Liver (tissue), 9 donors: Measurements from ENCODE around the gene EXOC2. TPM values are rescaled to one million over a fixed set of nuclear protein-coding genes. Genes with fewer than 3 reads are reported as not detected.

Experiments used
- DNase-seq: peaks from one replicate; pipeline ENCODE4 v3.0.0-alpha.2; 2017; ENCODE audit warnings: low spot score
- H3K27ac ChIP-seq, 2 donors: one replicate each; pipeline ENCODE4 v1.7.0; 2013; ENCODE audit warnings: inconsistent platforms in 2 of 2, low read length in 2 of 2, control low read depth in 1 of 2, low read depth in 1 of 2, mild to moderate bottlenecking in 1 of 2
- H3K27me3 ChIP-seq, 4 donors: one replicate each; pipeline versions ENCODE4 v1.6.1 to v1.7.0; 2013; ENCODE audit warnings: low read length in 3 of 4, inconsistent platforms in 1 of 4, mild to moderate bottlenecking in 1 of 4, moderate library complexity in 1 of 4; ENCODE audit not compliant: control insufficient read depth in 4 of 4, insufficient read depth in 4 of 4
- H3K36me3 ChIP-seq, 4 donors: one replicate each; pipeline versions ENCODE4 v1.6.1 to v1.7.0; 2013; ENCODE audit warnings: low read length in 3 of 4, mild to moderate bottlenecking in 3 of 4, low read depth in 1 of 4, moderate library complexity in 1 of 4; ENCODE audit not compliant: control insufficient read depth in 4 of 4, insufficient read depth in 3 of 4
- H3K4me1 ChIP-seq, 4 donors: one replicate each; pipeline versions ENCODE4 v1.6.1 to v1.7.0; 2013; ENCODE audit warnings: low read length in 3 of 4, mild to moderate bottlenecking in 3 of 4, moderate library complexity in 1 of 4; ENCODE audit not compliant: control insufficient read depth in 4 of 4, insufficient read depth in 4 of 4
- H3K4me3 ChIP-seq, 3 donors: one replicate each; pipeline versions ENCODE4 v1.6.1 to v1.7.0; 2013; ENCODE audit warnings: low read length in 3 of 3, control low read depth in 1 of 3, low read depth in 1 of 3, mild to moderate bottlenecking in 1 of 3
- H3K9ac ChIP-seq, 2 donors: one replicate each; pipeline ENCODE4 v1.7.0; 2013; ENCODE audit warnings: low read length in 2 of 2, mild to moderate bottlenecking in 2 of 2, moderate library complexity in 2 of 2, control low read depth in 1 of 2, low read depth in 1 of 2
- H3K9me3 ChIP-seq, 4 donors: one replicate each; pipeline versions ENCODE4 v1.6.1 to v1.7.0; 2013; ENCODE audit warnings: low read length in 3 of 4; ENCODE audit not compliant: control insufficient read depth in 4 of 4
- ATF3 ChIP-seq: IDR thresholded peaks from 2 replicates; pipeline ENCODE4 v1.6.1; 2016; ENCODE audit warnings: antibody characterized with exemption
- CTCF ChIP-seq: fragments of 150-350 bp; IDR thresholded peaks from 2 replicates; pipeline ENCODE4 v1.5.1; 2017; ENCODE audit warnings: improper control_type of control experiment, low read depth, low read length; ENCODE audit not compliant: missing input control
- EGR1 ChIP-seq, 2 donors: IDR thresholded peaks; 2 replicates each; pipeline ENCODE4 v1.6.1; 2016 to 2018; ENCODE audit warnings: antibody characterized with exemption in 2 of 2, low read depth in 2 of 2
- FOXA1 ChIP-seq: IDR thresholded peaks from 2 replicates; pipeline ENCODE4 v1.6.1; 2016; ENCODE audit warnings: antibody characterized with exemption
- FOXA2 ChIP-seq: IDR thresholded peaks from 2 replicates; pipeline ENCODE4 v1.6.1; 2016; ENCODE audit warnings: antibody characterized with exemption
- GABPA ChIP-seq, 2 donors: IDR thresholded peaks in 1 of 2; conservative IDR thresholded peaks in 1 of 2; 2 replicates each; pipeline ENCODE4 v1.6.1; 2016; ENCODE audit warnings: antibody characterized with exemption in 2 of 2, mild to moderate bottlenecking in 1 of 2, moderate library complexity in 1 of 2
- HNF4A ChIP-seq, 2 donors: conservative IDR thresholded peaks; 2 replicates each; pipeline ENCODE4 v1.6.1; 2016; ENCODE audit warnings: antibody characterized with exemption in 2 of 2, mild to moderate bottlenecking in 2 of 2
- HNF4G ChIP-seq: IDR thresholded peaks from 2 replicates; pipeline ENCODE4 v1.6.1; 2016; ENCODE audit warnings: antibody characterized with exemption
- JUND ChIP-seq, 2 donors: IDR thresholded peaks; 2 replicates each; pipeline ENCODE4 v1.6.1; 2016; ENCODE audit warnings: antibody characterized with exemption in 2 of 2
- MAX ChIP-seq: IDR thresholded peaks from 2 replicates; pipeline ENCODE4 v1.6.1; 2016; ENCODE audit warnings: antibody characterized with exemption
- NR2F2 ChIP-seq: IDR thresholded peaks from 2 replicates; pipeline ENCODE4 v1.6.1; 2016; ENCODE audit warnings: antibody characterized with exemption
- RAD21 ChIP-seq, 2 donors: IDR thresholded peaks; 2 replicates each; pipeline ENCODE4 v1.6.1; 2016; ENCODE audit warnings: antibody characterized with exemption in 2 of 2, mild to moderate bottlenecking in 2 of 2
- REST ChIP-seq: IDR thresholded peaks from 2 replicates; pipeline ENCODE4 v1.6.1; 2016; ENCODE audit warnings: antibody characterized with exemption, mild to moderate bottlenecking
- RXRA ChIP-seq, 2 donors: IDR thresholded peaks; 2 replicates each; pipeline ENCODE4 v1.6.1; 2017 to 2018; ENCODE audit warnings: antibody characterized with exemption in 2 of 2, mild to moderate bottlenecking in 1 of 2
- SP1 ChIP-seq: IDR thresholded peaks from 2 replicates; pipeline ENCODE4 v1.6.1; 2018; ENCODE audit warnings: antibody characterized with exemption, mild to moderate bottlenecking
- TAF1 ChIP-seq: conservative IDR thresholded peaks from 2 replicates; pipeline ENCODE4 v1.6.1; 2016; ENCODE audit warnings: antibody characterized with exemption, mild to moderate bottlenecking
- YY1 ChIP-seq: IDR thresholded peaks from 2 replicates; pipeline ENCODE4 v1.6.1; 2016; ENCODE audit warnings: antibody characterized with exemption, mild to moderate bottlenecking
- ZBTB33 ChIP-seq: IDR thresholded peaks from 2 replicates; pipeline ENCODE4 v1.6.1; 2016; ENCODE audit warnings: antibody characterized with exemption
- WGBS: extraction: QIAGEN DNeasy Blood & Tissue Kit; methylation state at CpG from one replicate; pipeline ENCODE4 v1.1.7; 2013; 5-methylcytosine and 5-hydroxymethylcytosine counted together
- polyA plus RNA-seq, 2 donors: library from polyadenylated mRNA; stranded (reverse) in 1 of 2; unstranded in 1 of 2; fragments of 200-250 nt in 1 of 2; fragments of >200 nt in 1 of 2; fragmentation: Nextera tagmentation in 1 of 2; extraction: Ambion mirVana in 1 of 2; gene quantifications; one replicate each; pipeline versions ENCODE4 v1.2.1 to v1.2.3, GENCODE V29; 2013 to 2015
- total RNA-seq, 2 donors: library from RNA; depleted of rRNA; stranded (reverse); fragments of >200 nt; gene quantifications; one replicate each; pipeline ENCODE4 v1.2.3, GENCODE V29; 2014
- donor health status: healthy.
- donor health status: healthy.
- donor health status: healthy.
- donor health status: healthy.
- donor health status: healthy.

Gene EXOC2
- total and polyA plus RNA-seq, 4 donors, result 6.7 to 15.3 (median 9.2) TPM

- H3K27me3 ChIP-seq, result no peaks in the 10 kb centered on the region
- WGBS, result 45% methylated on average over 2 of the region's 2 CpGs
- no peak overlapping the region for H3K4me3 ChIP-seq
- H3K9ac ChIP-seq, result no peak overlapping the region
- H3K9me3 ChIP-seq, result no peaks in the 10 kb centered on the region
- H3K36me3 ChIP-seq, result no peaks in the 10 kb centered on the region
- H3K4me1 ChIP-seq, result peaks cover 2 to 14% (median 7%) of the 10 kb centered on the region in 4 donors
- DNase-seq, result no peak
- H3K27ac ChIP-seq, result no peak overlapping the region
- TF ChIP-seq TAF1 (no peak), RAD21 (IDR thresholded peaks at IDR 0.05) (no peak), RXRA (IDR thresholded peaks at IDR 0.05) (no peak), NR2F2 (no peak), REST (no peak)
Observed at GRCh38 chr6:689223-689622, 3.7 kb downstream of the EXOC2 start.

GRCh38 chr6:686497-686896 is 6.4 kb downstream of the EXOC2 start:
- 72% methylated on average over 3 of the region's 3 CpGs for WGBS
- no peaks in the 10 kb centered on the region for H3K9me3 ChIP-seq
- H3K36me3 ChIP-seq, result no peaks in the 10 kb centered on the region
- H3K4me1 ChIP-seq, result peaks cover 0 to 3% (median 1%) of the 10 kb centered on the region in 4 donors
- H3K4me3 ChIP-seq, result no peak overlapping the region
- no peak overlapping the region for H3K9ac ChIP-seq
- H3K27me3 ChIP-seq, result no peaks in the 10 kb centered on the region
- no peak for DNase-seq
- TF ChIP-seq JUND (IDR thresholded peaks at IDR 0.05) (no peak), YY1 (no peak), REST (no peak), CTCF (no peak), ZBTB33 (no peak), HNF4A (conservative IDR thresholded peaks at IDR 0.05) (peak; percentile 22 to 83), NR2F2 (no peak), TAF1 (no peak), ATF3 (no peak), EGR1 (IDR thresholded peaks at IDR 0.05; ENCODE audit: low read depth in 2 of 2) (no peak), RAD21 (IDR thresholded peaks at IDR 0.05) (peak in 1 of 2 donors; percentile 55), HNF4G (peak; percentile 58), RXRA (IDR thresholded peaks at IDR 0.05) (peak in 1 of 2 donors; percentile 35), FOXA1 (no peak), FOXA2 (no peak), GABPA (IDR thresholded peaks at IDR 0.05 in 1 of 2, conservative IDR thresholded peaks at IDR 0.05 in 1 of 2) (no peak), SP1 (no peak), MAX (no peak)
- H3K27ac ChIP-seq, result no peak overlapping the region
